Measurements from ENCODE around the gene ZSCAN5A.

DNA sequence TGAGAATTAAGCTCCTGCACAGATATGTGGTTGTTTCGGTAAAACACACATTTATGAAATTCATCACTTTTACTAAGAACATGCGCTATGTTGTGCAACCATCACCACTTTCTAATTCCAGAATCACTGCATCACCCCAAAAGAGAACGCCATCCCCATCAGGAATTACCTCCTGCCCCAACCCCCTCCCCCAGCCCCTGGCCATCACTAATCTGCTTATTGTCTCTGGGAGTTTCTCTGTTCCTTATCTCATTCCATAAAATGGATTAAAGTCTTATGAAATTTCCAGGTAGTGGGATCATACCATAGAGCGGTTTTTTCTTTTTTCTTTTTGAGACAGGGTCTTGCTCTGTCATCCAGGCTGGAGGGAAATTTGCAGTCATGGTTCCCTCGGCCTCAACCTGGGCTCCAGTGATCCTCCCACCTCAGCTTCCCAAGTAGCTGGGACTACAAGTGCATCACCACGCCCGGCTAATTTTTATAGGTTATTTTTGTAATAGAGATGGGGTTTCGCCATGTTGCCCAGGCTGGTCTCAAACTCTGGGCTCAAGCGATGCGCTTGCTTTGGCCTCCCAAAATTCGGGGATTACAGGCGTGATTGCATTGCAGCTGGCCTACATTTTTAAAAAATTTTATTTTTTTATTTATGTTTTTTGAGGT lies 120.5 kb downstream of the ZSCAN5A start:
- TF ChIP-seq, protein P1, sequence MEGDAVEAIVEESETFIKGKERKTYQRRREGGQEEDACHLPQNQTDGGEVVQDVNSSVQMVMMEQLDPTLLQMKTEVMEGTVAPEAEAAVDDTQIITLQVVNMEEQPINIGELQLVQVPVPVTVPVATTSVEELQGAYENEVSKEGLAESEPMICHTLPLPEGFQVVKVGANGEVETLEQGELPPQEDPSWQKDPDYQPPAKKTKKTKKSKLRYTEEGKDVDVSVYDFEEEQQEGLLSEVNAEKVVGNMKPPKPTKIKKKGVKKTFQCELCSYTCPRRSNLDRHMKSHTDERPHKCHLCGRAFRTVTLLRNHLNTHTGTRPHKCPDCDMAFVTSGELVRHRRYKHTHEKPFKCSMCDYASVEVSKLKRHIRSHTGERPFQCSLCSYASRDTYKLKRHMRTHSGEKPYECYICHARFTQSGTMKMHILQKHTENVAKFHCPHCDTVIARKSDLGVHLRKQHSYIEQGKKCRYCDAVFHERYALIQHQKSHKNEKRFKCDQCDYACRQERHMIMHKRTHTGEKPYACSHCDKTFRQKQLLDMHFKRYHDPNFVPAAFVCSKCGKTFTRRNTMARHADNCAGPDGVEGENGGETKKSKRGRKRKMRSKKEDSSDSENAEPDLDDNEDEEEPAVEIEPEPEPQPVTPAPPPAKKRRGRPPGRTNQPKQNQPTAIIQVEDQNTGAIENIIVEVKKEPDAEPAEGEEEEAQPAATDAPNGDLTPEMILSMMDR (IDR thresholded peaks at IDR 0.05), result no peak
- TF ChIP-seq EP300 (IDR thresholded peaks at IDR 0.05) (no peak), POLR2A (IDR thresholded peaks at IDR 0.05) (no peak)

Measured in tibial nerve (tissue), 4 donors.